ENCODE data around the gene ERBB2.

Gene ERBB2

GRCh38 chr17:39665642-39666224 lies 34.1 kb upstream of the ERBB2 start:
- no peak for DNase-seq (ENCODE audit: low read depth)

- DNase-seq (ENCODE audit: low read depth): no peak
Measured at GRCh38 chr17:39666231-39666600, 33.6 kb upstream of the ERBB2 start.

GRCh38 chr17:39666601-39667261 lies 33.1 kb upstream of the ERBB2 start:
- DNase-seq (ENCODE audit: low read depth): no peak

GRCh38 chr17:39667262-39667944 lies 32.5 kb upstream of the ERBB2 start:
- DNase-seq (ENCODE audit: low read depth): no peak

GRCh38 chr17:39667945-39668924 lies 31.6 kb upstream of the ERBB2 start, which contains the start of gene PNMT:
Gene PNMT, plus strand, starts transcription at chr17:39668453. Its CDS starts 23 bp downstream, at chr17:39668476.
- no peak for DNase-seq (ENCODE audit: low read depth)

GRCh38 chr17:39669897-39670735 lies 29.7 kb upstream of the ERBB2 start:
- no peak for DNase-seq (ENCODE audit: low read depth)

GRCh38 chr17:39670746-39671145 lies 29.1 kb upstream of the ERBB2 start:
- DNase-seq (ENCODE audit: low read depth): no peak

- no peak for DNase-seq (ENCODE audit: low read depth)
Measured at GRCh38 chr17:39671651-39672521, 28.0 kb upstream of the ERBB2 start.

GRCh38 chr17:39672522-39673334 lies 27.1 kb upstream of the ERBB2 start:
- DNase-seq (ENCODE audit: low read depth): no peak

- DNase-seq (ENCODE audit: low read depth): no peak
Measured at GRCh38 chr17:39673335-39674081, 26.4 kb upstream of the ERBB2 start.

- DNase-seq (ENCODE audit: low read depth): no peak
Measured at GRCh38 chr17:39674179-39674578, 25.7 kb upstream of the ERBB2 start.

GRCh38 chr17:39674702-39675389 lies 25.0 kb upstream of the ERBB2 start:
- no peak for DNase-seq (ENCODE audit: low read depth)

- no peak for DNase-seq (ENCODE audit: low read depth)
Measured at GRCh38 chr17:39675390-39676082, 24.3 kb upstream of the ERBB2 start.

GRCh38 chr17:39676198-39676819 lies 23.6 kb upstream of the ERBB2 start:
- DNase-seq (ENCODE audit: low read depth): no peak

- no peak for DNase-seq (ENCODE audit: low read depth)
Measured at GRCh38 chr17:39677072-39677471, 22.8 kb upstream of the ERBB2 start.

GRCh38 chr17:39677542-39678339 lies 22.1 kb upstream of the ERBB2 start:
- DNase-seq (ENCODE audit: low read depth): no peak
